HG03064 (cell line): ENCODE results near the gene TOGARAM1.

Source experiments
- ATAC-seq: cut with Tn5 transposase; IDR thresholded peaks from one replicate; pipeline ENCODE4 v1.9.1; 2021; ENCODE audit warnings: low read depth; ENCODE audit not compliant: unreplicated experiment

TOGARAM1 gene

GRCh38 chr14:45083976-45084722, 122.2 kb downstream of the TOGARAM1 start, which contains the start of gene PRPF39:
Gene PRPF39, plus strand, starts transcription at chr14:45084116. Its CDS starts 11,124 bp downstream, at chr14:45095240.
- ATAC-seq, result peak; percentile 82

GRCh38 chr14:45084946-45085346, 123.0 kb downstream of the TOGARAM1 start:
- ATAC-seq, result no peak

GRCh38 chr14:45089813-45090212, 127.8 kb downstream of the TOGARAM1 start:
- ATAC-seq, result peak; percentile 72

- ATAC-seq, result no peak
Observed at GRCh38 chr14:45091710-45092109, 129.7 kb downstream of the TOGARAM1 start.

- ATAC-seq, result no peak
Observed at GRCh38 chr14:45094275-45094674, 132.3 kb downstream of the TOGARAM1 start.

- no peak for ATAC-seq
Observed at GRCh38 chr14:45095143-45095542, 133.2 kb downstream of the TOGARAM1 start.

GRCh38 chr14:45096218-45096617, 134.2 kb downstream of the TOGARAM1 start:
- no peak for ATAC-seq

- no peak for ATAC-seq
Observed at GRCh38 chr14:45103806-45104205, 141.8 kb downstream of the TOGARAM1 start.

- no peak for ATAC-seq
Observed at GRCh38 chr14:45104561-45104960, 142.6 kb downstream of the TOGARAM1 start.

GRCh38 chr14:45112896-45113781, 151.1 kb downstream of the TOGARAM1 start:
- no peak for ATAC-seq

GRCh38 chr14:45114327-45114726, 152.3 kb downstream of the TOGARAM1 start:
- no peak for ATAC-seq

- ATAC-seq, result no peak
Observed at GRCh38 chr14:45118594-45118993, 156.6 kb downstream of the TOGARAM1 start.

GRCh38 chr14:45120096-45120495, 158.1 kb downstream of the TOGARAM1 start:
- ATAC-seq, result no peak

DNA sequence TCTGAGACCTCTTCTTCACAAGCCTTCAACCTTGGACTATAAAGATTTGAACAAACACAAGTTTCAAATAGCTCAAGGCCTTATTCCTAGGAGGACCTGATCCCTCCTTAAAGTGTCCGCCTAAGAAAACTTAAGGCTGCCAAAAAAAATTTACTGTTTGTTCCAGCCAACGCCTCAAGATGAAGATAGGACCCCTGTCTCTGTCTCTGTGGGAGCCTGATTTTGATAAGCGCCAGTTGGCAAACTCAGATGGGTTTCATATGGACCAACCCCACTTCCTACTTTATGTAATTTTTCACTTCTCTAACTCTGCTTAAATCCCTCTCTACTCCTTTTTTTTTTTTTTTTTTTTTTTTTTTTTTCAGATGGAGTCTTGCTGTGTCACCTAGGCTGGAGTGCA, 161.3 kb downstream of the TOGARAM1 start:
- ATAC-seq, result no peak
